ENCODE data around the gene MYRIP. TPM values are rescaled to one million over a fixed set of nuclear protein-coding genes. Genes with fewer than 3 reads are reported as not detected.

MYRIP gene
- total RNA-seq, 1 donor: not detected

GRCh38 chr3:40242216-40242615 lies 432.8 kb downstream of the MYRIP start:
- H3K4me3 ChIP-seq (ENCODE audit: low read depth, low read length): no peak overlapping the region
- TF ChIP-seq, protein P1, sequence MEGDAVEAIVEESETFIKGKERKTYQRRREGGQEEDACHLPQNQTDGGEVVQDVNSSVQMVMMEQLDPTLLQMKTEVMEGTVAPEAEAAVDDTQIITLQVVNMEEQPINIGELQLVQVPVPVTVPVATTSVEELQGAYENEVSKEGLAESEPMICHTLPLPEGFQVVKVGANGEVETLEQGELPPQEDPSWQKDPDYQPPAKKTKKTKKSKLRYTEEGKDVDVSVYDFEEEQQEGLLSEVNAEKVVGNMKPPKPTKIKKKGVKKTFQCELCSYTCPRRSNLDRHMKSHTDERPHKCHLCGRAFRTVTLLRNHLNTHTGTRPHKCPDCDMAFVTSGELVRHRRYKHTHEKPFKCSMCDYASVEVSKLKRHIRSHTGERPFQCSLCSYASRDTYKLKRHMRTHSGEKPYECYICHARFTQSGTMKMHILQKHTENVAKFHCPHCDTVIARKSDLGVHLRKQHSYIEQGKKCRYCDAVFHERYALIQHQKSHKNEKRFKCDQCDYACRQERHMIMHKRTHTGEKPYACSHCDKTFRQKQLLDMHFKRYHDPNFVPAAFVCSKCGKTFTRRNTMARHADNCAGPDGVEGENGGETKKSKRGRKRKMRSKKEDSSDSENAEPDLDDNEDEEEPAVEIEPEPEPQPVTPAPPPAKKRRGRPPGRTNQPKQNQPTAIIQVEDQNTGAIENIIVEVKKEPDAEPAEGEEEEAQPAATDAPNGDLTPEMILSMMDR (IDR thresholded peaks at IDR 0.05; ENCODE audit: insufficient read depth, low read depth, low read length): no peak
- DNase-seq (ENCODE audit: low read depth): no peak

GRCh38 chr3:40242638-40243037 lies 433.2 kb downstream of the MYRIP start:
- no peak for DNase-seq (ENCODE audit: low read depth)
- H3K4me3 ChIP-seq (ENCODE audit: low read depth, low read length): no peak overlapping the region
- TF ChIP-seq, protein P1 (IDR thresholded peaks at IDR 0.05; ENCODE audit: insufficient read depth, low read depth, low read length): no peak

- H3K4me3 ChIP-seq (ENCODE audit: low read depth, low read length): no peak overlapping the region
- TF ChIP-seq, protein P1 (IDR thresholded peaks at IDR 0.05; ENCODE audit: insufficient read depth, low read depth, low read length): no peak
- DNase-seq (ENCODE audit: low read depth): no peak
Observed at GRCh38 chr3:40243056-40243455, 433.6 kb downstream of the MYRIP start.

- TF ChIP-seq, protein P1 (IDR thresholded peaks at IDR 0.05; ENCODE audit: insufficient read depth, low read depth, low read length): no peak
- no peak for DNase-seq (ENCODE audit: low read depth)
- no peak overlapping the region for H3K4me3 ChIP-seq (ENCODE audit: low read depth, low read length)
Observed at GRCh38 chr3:40247714-40248454, 438.5 kb downstream of the MYRIP start.

DNA sequence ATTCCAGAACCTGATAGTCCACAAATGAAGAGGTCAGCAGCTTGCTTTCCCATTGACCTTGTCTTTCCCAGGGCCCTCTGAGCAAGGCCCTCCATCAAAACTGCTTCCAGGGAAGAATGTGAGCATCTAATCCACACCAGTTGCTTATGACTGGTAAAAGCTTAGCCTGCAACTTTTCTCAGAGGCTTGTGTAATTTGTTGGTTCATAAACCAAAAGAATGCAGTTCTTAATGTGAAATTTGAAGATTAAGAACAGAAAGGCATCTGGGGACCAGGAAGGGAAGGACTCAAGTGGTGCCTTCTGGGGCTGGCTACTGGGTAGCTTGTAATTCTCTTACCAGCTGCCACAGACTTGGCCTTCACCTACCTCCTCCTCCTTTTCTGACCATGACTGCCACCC lies 439.2 kb downstream of the MYRIP start:
- no peak overlapping the region for H3K4me3 ChIP-seq (ENCODE audit: low read depth, low read length)
- peak; percentile 3 for DNase-seq (ENCODE audit: low read depth)

DNA sequence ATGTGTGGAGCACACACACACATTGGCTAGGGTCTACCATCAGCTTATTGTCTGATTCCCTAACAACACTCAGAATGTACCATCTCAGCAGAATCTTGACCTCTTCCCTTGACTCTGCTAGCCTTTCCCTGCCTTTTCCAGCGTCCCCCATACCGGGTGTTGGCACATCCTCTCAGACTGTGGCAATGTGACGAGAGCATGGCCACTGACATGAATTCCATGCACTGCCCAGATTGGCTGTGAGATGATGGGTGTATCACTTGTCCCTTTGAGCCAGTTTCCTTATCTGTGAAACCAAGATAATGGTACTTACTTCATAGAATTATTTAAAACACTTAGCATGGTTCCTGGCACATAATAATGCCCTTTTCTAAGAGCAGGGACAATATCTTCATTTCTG lies 439.8 kb downstream of the MYRIP start:
- TF ChIP-seq, protein P1 (IDR thresholded peaks at IDR 0.05; ENCODE audit: insufficient read depth, low read depth, low read length): no peak
- H3K4me3 ChIP-seq (ENCODE audit: low read depth, low read length): no peak overlapping the region
- no peak for DNase-seq (ENCODE audit: low read depth)

More for the DNA sequence above, 439.2 kb downstream of the MYRIP start:
- TF ChIP-seq, protein P1 (IDR thresholded peaks at IDR 0.05; ENCODE audit: insufficient read depth, low read depth, low read length): no peak

GRCh38 chr3:40254491-40254890 lies 445.1 kb downstream of the MYRIP start:
- TF ChIP-seq, protein P1 (IDR thresholded peaks at IDR 0.05; ENCODE audit: insufficient read depth, low read depth, low read length): no peak
- H3K4me3 ChIP-seq (ENCODE audit: low read depth, low read length): no peak overlapping the region
- no peak for DNase-seq (ENCODE audit: low read depth)

Measured in fibroblast of villous mesenchyme (primary cell).